Measurements from ENCODE around the gene ANKRD53.

The ANKRD53 gene

GRCh38 chr2:70983506-70984227 lies 5.2 kb downstream of the ANKRD53 start:
- TF ChIP-seq CTCF (IDR thresholded peaks at IDR 0.05; ENCODE audit: low read depth, low read length): no peak

GRCh38 chr2:70984228-70984575 lies 5.8 kb downstream of the ANKRD53 start:
- no peak overlapping the region for H3K4me3 ChIP-seq (ENCODE audit: low read depth, low read length)
- TF ChIP-seq CTCF (IDR thresholded peaks at IDR 0.05; ENCODE audit: low read depth, low read length): no peak

More at GRCh38 chr2:70983506-70984227, 5.2 kb downstream of the ANKRD53 start:
- H3K4me3 ChIP-seq (ENCODE audit: low read depth, low read length): no peak overlapping the region

GRCh38 chr2:70984576-70985282 lies 6.3 kb downstream of the ANKRD53 start:
- TF ChIP-seq CTCF (IDR thresholded peaks at IDR 0.05; ENCODE audit: low read depth, low read length): peak; percentile 80

GRCh38 chr2:70985283-70985688 lies 6.9 kb downstream of the ANKRD53 start:
- no peak overlapping the region for H3K4me3 ChIP-seq (ENCODE audit: low read depth, low read length)
- TF ChIP-seq CTCF (IDR thresholded peaks at IDR 0.05; ENCODE audit: low read depth, low read length): no peak

More at GRCh38 chr2:70984576-70985282, 6.3 kb downstream of the ANKRD53 start:
- no peak overlapping the region for H3K4me3 ChIP-seq (ENCODE audit: low read depth, low read length)

GRCh38 chr2:70985956-70986355 lies 7.5 kb downstream of the ANKRD53 start:
- TF ChIP-seq CTCF (IDR thresholded peaks at IDR 0.05; ENCODE audit: low read depth, low read length): no peak
- no peak overlapping the region for H3K4me3 ChIP-seq (ENCODE audit: low read depth, low read length)

- H3K4me3 ChIP-seq (ENCODE audit: low read depth, low read length): no peak overlapping the region
- no peak for TF ChIP-seq CTCF (IDR thresholded peaks at IDR 0.05; ENCODE audit: low read depth, low read length)
Measured at GRCh38 chr2:70986499-70987189, 8.2 kb downstream of the ANKRD53 start.

- H3K4me3 ChIP-seq (ENCODE audit: low read depth, low read length): no peak overlapping the region
- no peak for TF ChIP-seq CTCF (IDR thresholded peaks at IDR 0.05; ENCODE audit: low read depth, low read length)
Measured at GRCh38 chr2:70987386-70987785, 9.0 kb downstream of the ANKRD53 start.

Data from WI38 (cell line).